Renal pelvis (tissue), 4 donors: Measurements from ENCODE around the gene FER. TPM values are rescaled to one million over a fixed set of nuclear protein-coding genes. Genes with fewer than 3 reads are reported as not detected.
"Not testable (repeated sequence)": the region's sequence is repeated elsewhere in the genome, so short reads cannot be mapped to it uniquely, and the experiment has no call there.

Source experiments
- DNase-seq: peaks from one replicate; pipeline ENCODE4 v3.0.0-alpha.2; 2013
- polyA plus RNA-seq, 3 donors: library from polyadenylated mRNA; unstranded; fragments of 120-200 nt; gene quantifications; one replicate each; pipeline ENCODE4 v1.2.1, GENCODE V29; 2013; ENCODE audit not compliant: insufficient read length in 3 of 3

The FER gene
- polyA plus RNA-seq, 3 donors, result 14.9 to 19.3 (median 17.3) TPM

DNA sequence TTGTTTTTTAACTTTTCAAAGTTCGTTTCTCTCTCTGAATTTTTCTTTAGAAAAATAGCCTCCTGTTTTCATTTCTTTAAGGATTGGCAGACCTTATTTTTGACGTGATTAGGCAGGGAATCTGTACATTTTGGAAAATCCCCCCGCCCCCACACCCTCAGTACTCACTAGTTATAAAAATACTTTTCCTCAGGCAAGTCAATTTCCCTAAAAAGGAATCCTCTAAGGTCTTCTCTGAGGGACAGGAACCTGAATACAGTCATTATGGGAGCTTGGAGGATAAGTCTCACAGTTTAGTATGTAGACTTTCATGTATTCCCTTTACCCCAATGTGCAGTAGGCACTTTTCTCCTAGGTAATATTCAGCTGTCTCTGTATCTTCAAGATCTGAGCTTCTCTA is 3.9 kb upstream of the FER start:
- no peak for DNase-seq

DNA sequence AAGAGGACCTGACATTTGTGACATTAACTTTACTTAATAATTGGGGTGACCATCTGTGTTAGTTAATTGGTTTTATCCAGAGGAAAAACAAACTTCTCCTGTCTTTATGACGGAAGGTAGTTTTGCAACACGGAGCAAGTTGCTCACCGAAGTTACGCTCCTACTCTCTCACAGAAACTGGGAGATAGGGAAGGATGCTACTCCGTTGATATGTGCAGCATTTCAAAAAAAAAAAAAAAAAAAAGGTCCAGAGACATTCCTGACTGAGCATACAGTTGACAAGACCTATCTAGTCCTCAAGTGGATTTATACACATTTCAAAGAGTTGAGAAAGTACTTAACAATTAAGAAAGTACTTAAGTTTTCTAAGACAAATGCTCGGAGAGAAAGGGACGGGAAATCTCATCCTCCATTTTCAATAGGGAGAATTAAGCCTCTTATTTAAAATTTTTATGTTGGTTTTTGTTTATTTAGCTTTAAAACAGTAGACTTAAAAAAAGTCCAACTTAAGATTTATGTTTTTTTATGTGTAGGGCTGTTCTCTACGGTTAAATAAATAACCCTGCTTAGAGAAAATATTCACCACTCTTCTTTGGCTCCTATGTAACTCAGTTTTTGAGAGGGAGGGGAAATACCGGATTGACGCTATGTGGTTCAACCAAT is 455 bp upstream of the FER start:
- no peak for DNase-seq

DNA sequence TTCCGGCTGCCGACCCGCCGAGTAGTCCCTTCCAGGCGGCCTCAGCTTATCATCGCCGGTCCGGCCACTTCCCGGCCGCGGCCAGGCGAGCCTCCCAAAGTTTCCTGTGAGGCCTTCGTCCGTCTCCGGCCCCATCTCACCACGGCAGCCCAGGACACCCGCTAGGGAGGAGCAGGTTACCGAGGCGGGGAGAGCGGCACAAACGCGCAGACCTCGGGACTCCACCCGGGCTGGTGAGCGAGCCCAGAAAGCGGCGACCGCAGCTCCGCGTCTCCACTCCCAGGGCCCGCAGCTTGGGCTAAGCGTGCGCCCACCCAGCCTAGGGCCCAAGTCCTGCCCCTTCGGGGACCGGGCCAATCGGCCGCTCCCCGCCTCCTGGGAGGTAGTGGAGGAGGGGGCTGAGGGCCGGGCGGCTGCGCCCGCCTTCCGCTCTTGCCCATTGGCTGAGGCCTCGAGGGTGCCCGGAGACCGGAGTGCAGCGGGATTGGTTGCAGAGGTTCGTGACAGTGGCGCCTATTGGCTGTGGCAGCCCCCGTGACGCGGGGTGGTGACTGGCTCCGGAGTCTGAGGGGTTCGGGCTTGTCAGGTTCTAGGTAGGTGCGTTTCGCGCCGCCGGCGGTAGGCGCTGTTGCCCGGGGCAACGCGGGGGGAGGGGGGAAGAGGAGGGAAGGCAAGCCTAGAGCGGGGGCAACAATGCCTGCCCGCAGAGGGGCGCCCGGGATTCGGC is 867 bp downstream of the FER start:
- DNase-seq, result peak; percentile 98

- DNase-seq, result no peak
These were observed 1.6 kb downstream of the FER start for GRCh38 chr5:108749128-108749861.

- DNase-seq, result no peak
These were observed 5.6 kb downstream of the FER start for GRCh38 chr5:108753331-108753730.

GRCh38 chr5:108753877-108754276 is 6.2 kb downstream of the FER start:
- no peak for DNase-seq

GRCh38 chr5:108760512-108760911 is 12.8 kb downstream of the FER start:
- no peak for DNase-seq

- DNase-seq, result no peak
These were observed 15.0 kb downstream of the FER start for GRCh38 chr5:108762660-108763059.

GRCh38 chr5:108763222-108763916 is 15.7 kb downstream of the FER start:
- no peak for DNase-seq

DNA sequence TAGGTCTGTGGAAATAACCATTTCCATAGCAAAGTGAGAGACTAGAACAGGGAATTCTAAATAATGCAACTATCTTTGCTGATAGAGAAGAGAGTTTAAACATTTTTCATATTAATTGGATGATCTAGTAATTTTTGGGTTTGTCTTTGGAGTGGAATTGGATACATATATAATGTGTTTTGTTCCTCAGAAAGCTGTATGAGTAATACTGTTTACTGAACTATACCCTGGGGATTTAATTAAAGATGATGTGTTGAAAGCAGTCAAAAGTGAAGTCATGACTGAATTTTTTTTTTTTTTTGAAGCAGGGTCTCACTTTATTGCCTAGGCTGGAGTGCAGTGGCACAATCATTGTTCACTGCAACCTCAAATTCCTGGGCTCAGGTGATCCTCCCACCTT is 17.9 kb downstream of the FER start:
- no peak for DNase-seq

DNA sequence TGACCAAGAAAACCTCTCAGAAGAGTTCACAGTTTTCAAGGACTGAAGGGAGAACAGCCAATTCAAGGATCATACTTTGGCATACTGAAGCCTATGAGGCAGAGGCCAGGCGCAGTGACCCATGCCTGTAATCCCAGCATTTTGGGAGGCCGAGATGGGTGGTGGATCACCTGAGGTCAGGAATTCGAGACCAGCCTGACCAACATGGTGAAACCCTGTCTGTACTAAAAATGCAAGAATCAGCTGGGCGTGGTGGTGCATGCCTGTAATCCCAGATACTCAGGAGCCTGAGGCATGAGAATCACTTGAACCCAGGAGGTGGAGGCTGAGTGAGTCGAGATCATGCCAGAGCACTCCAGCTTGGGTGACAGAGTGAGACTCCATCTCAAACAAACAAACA is 19.2 kb downstream of the FER start:
- not testable (repeated sequence) for DNase-seq

GRCh38 chr5:108769352-108769751 is 21.7 kb downstream of the FER start:
- no peak for DNase-seq

GRCh38 chr5:108772626-108773025 is 24.9 kb downstream of the FER start:
- no peak for DNase-seq

DNA sequence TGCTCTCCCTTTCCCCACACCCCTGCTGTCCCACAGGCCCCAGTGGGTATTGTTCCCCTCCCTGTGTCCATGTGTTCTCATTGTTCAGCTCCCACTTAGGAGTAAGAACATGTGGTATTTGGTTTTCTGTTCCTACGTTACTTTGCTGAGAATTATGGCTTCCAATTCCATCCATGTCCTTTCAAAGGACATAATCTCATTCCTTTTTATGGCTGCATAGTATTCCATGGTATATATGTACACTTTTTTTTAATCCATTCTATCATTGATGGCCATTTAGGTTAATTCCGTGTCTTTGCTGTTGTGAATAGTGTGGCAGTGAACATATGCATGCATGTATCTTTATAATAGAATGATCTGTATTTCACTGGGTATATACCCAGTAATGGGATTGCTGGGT is 25.6 kb downstream of the FER start:
- DNase-seq, result no peak

DNA sequence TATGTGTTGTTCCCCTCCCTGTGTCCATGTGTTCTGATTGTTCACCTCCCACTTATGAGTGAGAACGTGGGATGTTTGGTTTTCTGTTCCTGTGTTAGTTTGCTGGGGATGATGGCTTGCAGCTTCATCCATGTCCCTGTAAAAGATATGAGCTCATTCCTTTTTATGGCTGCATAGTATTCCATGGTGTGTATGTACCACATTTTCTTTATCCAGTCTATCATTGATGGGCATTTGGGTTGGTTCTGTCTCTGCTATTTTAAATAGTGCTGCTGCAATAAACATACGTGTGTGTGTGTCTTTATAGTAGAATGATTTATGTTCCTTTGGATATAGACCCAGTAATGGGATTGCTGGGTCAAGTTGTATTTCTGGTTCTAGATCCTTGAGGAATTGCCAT is 26.4 kb downstream of the FER start:
- DNase-seq, result not testable (repeated sequence)

GRCh38 chr5:108777582-108777981 is 29.9 kb downstream of the FER start:
- DNase-seq, result not testable (repeated sequence)

DNA sequence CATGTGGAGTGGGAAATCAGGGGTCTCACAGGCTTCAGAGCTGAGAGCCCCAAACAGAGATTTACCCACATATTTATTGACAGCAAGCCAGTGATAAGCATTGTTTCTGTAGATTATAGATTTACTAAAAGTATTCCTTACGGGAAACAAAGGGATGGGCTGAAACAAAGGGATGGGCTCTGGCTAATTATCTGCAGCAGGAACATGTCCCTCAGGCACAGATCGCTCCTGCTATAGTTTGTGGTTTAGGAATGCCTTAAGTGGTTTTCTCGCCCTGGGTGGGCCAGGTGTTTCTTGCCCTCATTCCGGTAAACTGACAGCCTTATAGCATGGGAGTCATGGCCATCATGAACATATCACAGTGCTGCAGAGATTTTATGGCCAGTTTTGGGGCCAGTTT is 36.9 kb downstream of the FER start:
- not testable (repeated sequence) for DNase-seq

DNA sequence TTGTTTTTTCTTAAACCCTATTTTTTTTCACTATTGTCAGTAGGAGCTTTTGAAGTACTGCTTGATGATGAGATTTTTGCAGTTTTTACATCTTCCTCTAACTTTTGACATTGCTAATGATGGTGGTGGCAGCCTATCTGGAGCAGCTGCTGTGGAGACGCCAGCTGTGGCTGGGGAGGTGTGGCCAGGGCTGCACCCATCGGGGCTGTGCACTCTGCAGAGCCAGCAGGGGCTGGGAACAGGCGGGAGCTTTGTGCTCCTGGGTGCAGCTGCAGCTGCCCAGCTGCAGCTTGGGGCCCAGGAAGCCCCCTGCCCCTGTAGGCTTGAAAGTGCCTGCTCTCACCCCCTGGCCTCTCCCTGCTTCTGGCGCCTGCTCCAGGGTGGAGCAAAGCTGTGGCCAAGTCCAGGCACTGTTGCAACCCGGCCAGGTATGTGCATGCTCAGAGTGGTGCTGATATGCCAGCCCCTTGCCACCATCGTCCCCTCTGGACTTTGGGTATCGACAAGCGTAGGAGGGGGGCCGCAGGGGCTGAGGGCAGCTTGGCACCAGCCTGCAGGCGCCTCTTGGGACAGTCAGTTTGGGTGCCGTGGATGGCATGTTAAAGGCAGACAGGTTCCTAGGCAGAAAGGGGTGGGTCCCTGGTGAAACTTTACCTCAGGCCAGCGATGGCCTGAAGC is 39.2 kb downstream of the FER start:
- DNase-seq, result no peak

GRCh38 chr5:108788142-108788541 is 40.4 kb downstream of the FER start:
- DNase-seq, result no peak

- DNase-seq, result no peak
These were observed 45.5 kb downstream of the FER start for GRCh38 chr5:108793207-108793606.

DNA sequence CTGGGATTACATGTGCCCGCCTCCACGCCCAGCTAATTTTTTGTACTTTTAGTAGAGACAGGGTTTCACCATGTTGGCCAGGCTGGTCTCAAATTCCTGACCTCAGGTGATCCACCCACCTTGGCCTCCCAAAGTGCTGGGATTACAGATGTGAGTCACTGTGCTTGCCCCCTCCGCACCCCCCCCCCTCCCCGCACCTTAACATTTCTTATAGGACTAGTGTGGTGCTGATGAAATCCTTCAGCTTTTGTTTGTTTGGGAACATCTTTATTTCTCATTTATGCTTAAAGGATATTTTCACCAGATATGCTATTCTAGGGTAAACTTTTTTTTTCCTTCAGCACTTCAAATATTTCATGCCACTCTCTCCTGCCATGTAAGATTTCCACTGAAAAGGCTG is 46.7 kb downstream of the FER start:
- DNase-seq, result not testable (repeated sequence)

DNA sequence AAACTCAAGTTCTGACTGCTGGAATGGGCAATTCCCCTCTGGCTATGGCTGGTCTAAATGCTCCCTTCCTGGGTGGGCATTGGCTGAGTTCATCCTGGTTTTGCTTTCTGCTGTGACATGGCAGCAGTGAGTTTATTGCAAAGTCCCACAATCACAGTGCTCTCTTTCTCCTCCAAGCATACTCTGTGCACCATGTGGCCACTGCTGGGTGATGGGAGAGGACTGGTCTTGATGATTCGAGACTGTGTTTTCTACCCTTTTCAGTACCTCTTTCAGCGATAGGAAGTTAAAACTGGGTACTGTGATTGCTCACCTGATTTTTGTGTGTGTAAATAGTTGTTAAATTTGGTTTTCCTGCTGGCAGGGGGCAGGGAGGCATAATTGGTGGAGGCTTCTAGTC is 49.7 kb downstream of the FER start:
- no peak for DNase-seq
